HK-2 (cell line): Measurements from ENCODE around the gene RYR3.

Experiments used
- DNase-seq: peaks from one replicate; pipeline ENCODE4 v3.0.0-alpha.2; 2018; ENCODE audit not compliant: unreplicated experiment

RYR3 gene

DNA sequence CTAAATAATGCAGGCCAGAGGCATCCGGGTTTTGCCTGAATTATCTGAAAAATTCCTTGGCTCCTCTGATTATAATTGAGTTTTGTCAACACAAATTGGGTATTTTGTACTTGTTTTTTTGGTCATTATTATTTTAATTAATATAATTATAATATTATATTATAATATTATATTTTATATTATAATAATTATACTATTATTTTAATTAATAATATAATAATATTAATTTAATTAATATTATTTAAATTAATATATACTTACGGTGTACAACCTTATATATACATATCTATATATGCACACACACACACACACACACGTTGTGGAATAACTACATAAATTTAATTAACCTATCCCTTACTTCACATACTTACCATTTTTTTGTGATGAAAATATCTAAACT, 73.5 kb downstream of the RYR3 start:
- no peak for DNase-seq

DNA sequence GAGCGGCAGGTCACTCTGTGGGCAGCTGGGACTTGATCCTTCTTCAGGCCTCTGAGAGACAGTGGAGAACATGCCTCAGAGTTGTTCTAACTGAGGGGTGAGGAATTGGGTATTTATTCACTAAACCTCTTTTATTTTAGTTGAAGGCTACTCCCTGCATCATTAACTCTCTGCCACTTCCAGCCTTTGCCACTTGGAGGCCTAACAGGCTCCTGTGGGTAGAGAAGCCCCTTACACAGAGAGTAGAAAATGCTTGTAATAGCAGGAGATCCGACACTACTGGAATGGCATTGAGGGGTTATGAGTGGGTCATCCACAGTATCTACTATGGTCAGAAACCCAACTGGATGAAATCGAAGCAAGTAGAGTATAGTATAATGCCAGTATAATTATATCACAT, 81.7 kb downstream of the RYR3 start:
- DNase-seq: no peak

DNA sequence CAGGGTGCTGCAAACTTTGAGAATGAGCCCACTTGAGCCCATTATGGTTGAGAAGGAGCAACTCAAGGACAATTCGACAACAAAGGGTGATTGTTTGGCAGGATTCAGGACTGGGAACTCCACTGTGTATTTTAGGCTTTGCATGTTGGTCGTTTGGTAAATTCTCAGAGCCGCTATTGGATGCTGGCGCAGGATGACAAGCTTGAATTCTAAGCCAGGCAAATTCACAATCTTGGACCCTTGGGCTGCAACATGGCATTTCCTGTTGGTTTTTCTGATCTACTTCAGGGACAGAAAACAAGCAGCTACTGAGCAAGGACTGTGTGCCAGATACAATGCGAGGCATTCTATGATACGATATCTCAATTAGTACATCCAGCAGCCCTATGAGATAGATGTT, 82.8 kb downstream of the RYR3 start:
- DNase-seq: no peak

DNA sequence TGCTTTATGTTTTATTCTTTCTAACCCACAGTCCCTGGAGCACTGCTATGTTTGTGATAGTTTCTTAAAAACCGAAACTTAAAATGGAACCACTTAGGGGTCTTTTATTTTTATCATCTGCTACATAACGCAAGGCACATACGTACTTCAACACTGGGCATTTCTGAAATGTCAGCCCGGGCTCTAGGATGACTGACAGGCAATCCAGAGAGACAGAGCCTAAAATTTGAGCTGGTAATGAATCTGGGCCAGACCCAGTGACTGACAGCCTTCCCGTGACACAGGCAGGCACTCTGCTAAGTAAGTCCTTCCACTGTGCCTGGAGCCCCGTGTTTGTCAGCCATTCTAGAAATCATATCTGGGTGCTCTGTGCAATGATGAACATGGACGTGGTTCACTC, 84.6 kb downstream of the RYR3 start:
- no peak for DNase-seq

DNA sequence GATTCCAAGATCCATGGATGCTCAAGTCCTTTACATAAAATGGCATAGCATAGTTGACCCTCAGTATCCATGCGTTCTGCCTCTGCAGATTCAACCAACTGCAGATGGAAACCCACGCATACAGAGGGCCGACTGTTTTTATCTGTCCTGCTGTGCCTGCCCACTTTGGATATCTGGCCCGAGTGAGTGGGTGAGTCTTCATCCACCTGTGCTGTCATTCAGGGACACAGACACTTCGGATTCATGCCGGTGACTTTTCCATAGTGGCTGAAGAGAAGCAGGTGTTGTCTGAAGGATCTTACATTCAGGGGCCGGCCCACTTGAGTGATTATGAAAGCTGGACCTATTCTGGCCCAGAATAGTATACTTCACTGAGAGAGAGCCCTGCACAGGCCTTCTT, 85.1 kb downstream of the RYR3 start:
- DNase-seq: no peak

DNA sequence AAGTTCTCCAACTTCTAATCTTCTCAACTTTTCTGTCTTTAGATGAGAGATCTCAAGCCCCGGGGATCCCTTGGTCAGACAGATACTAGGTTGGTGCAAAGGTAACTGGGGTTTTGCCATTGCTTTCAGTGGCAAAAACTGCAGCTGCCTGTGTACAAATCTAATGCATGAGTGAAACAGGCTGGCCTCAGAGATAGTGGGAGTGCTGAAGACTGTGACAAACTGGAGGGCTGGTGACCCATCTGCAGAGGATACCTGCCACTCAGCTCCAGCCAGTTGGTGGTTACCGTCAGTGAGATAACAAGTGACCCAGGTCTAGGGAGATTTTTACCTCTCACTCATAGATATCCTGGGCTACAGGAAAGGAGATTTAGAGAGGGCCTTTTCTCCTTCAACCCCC, 85.7 kb downstream of the RYR3 start:
- no peak for DNase-seq

DNA sequence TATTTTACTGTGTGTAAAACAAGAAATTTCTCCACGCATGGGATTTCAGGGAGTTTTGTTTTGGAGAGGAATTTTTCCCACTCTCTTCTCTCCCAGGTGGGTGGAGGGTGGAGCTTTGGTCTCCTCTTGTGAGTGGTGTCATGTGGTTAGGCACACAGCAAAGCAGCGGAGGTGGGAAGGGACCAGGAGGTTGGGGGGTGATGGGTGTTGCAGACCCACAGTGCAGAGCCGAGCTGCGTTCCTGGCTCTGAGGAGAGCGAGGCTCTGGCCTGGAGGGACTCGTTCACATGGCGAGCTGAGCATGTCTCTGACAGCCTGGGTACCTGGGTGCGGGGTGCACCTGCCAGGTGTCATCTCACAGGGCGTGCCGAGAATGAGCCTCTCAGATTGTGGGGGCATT, 87.8 kb downstream of the RYR3 start:
- DNase-seq: no peak

DNA sequence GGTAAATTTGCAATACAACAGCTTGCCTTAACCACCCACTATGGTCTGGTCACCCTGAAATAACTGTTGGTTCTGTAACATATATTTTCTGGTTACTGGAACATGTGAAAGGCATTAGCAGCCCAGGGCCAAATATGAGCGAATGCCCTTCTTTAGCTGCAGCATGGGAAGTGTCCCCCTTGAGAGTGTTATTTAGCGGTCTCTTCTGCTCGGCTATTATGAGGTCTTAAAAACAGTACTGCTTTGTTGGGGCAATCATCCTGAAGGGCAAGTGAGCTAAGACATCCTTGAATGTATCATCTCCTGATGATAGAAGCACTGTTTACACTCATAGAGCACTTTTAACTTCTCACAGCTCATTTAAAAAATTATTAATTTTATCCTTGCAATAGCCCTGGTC, 90.2 kb downstream of the RYR3 start:
- no peak for DNase-seq

DNA sequence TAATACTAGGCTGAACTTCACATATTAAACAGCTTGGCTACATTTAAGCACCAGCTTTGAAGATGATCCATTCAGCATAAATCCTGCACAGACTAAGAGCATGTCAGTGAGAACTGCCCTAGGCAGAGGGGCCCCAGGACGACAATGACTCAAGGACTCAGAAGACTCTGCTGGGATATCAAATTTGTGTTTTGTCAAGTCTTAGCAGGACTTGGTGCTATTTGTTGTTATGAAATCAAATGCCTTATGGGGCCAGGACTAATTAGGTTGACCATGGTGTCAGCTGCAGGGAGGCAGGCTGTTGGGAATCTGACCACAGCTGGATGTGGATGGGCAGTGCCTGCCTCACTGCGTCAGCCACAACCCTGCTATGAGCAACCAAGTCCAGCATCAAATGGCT, 91.8 kb downstream of the RYR3 start:
- DNase-seq: no peak

DNA sequence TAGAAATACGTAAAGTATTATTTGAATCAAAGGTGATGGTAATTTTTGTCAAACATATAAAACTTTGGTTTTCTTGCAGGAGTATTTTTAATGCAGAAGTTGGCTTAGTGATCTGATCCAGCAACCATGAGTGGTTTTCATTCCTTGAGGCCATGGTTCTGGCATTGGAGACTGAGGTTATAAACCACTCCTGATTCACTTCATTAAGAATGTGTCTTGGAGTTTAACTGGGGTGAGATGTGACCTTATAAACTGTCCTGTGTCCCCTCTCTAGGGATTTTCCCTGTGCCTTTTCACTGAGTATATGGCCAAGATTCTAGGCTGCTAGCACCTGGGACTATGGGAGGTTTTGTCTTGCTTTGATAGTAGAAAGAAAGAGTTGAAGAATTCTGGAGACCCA, 94.3 kb downstream of the RYR3 start:
- no peak for DNase-seq

DNA sequence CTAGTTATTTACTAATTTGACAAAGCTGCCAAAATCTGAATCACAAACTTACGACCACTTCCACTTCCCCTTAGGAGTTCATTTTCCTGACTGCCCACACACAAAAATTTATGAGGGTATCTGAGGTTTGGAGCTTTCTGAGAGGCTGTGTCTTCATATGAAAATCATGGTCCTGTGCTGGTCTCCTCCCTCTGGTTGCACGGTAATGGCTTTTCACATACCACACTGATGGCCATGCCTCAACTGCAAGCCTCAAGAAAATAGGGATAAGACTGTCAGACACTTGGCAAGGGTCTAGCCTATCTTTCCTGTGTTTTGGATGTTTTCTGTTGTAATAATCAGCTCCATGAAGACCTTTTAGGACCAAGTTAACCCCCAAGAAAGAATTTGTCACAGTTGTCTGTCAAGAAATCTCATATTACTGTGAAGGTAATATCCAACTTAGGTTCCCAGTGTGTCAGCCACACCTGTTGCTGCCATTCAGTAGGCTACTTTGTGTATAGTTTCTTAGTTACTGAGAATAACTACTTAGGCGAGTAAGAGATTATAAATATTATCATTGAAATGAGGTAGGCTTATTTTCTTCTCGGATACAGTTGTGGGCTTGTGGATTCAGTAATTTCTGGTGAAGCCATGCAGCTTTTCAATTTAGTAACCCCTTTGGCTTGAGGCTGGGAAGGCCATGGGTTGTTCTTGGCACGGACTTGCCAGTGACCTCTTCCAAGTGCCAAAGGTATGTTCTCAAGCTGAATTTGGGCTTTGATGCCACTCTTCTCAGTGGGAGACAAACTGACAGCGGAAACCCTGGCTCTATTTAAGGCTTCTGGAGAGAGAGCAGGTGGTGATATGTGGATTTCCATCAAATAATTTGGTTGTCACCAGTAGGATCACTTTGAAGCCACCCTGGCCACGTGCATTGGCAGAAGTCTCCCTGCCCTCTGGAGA, 101.1 kb downstream of the RYR3 start:
- no peak for DNase-seq

DNA sequence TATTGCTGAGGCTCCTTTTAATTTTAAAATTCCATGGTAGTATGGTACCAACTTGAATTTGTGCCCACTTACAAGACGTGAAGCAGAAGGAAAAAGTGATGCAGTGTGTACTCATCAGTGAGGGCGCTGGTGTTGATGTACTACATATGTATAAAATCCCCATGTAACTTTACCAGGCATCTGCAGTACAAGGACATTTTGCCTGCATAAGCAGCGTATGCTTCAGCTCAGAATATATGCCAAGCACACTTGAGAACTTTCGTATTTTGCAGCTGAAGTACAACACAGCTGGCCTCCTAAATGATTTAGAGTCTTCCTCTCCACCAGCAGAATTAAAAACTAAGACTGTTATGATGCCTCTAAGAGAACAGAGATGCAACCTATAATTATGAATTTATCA, 108.9 kb downstream of the RYR3 start:
- DNase-seq: no peak

DNA sequence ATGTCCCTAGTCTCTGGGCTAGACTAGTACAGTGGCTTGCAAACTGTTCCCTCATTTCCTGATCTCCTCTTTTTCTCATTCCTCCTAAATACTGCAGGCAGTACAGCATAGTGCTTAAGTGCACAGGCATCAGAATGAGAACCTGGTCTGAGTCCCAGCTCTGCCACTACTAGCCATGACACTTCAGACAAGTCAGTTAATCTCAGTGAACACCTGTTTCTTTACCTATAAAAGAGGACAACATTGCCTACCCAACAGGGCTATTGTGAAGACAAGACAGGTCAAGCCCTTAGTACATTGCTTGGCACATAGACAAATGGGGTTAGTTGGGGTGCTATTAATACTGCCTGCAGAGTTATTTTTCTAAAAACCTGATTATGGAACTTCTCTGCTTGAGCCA, 113.3 kb downstream of the RYR3 start:
- DNase-seq: no peak

DNA sequence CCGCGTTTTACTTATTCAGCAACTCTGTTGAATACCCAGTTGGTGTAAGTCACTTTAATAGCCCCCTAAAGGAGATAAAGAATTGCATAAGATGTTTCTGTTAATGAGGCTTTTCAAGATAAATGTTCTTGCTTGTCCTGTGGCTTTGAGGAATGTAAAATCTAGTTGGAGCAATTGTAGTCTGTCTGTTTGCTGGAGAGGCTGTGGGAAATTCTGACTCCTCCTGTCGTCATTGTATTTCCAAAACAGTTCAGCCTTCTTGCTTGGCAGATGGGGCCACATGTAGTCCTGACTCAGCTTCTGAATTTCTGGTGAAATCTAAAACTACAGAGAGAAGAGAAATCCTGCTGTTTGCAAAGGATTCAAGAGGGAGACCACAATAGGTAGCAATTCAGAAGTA, 114.4 kb downstream of the RYR3 start:
- DNase-seq: no peak

DNA sequence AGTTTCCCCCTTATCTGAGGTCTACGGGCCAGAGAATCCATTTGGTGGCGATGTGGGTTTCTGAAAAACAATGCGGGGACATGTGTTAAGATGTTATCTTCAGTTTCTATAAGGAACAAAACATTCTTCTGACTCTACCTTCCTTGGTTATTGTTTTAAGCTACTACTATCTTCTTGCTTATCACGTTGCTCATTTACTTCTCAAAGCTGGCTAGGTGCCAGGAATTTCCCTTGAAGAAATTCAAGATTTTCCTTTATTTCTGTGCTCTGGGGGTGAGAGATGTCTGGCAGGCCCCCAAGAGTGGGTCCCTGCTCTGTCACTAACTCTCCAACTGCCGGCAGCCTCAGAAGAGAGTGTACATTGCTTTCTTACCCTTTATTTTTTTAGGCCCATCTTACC, 119.8 kb downstream of the RYR3 start:
- DNase-seq: no peak

DNA sequence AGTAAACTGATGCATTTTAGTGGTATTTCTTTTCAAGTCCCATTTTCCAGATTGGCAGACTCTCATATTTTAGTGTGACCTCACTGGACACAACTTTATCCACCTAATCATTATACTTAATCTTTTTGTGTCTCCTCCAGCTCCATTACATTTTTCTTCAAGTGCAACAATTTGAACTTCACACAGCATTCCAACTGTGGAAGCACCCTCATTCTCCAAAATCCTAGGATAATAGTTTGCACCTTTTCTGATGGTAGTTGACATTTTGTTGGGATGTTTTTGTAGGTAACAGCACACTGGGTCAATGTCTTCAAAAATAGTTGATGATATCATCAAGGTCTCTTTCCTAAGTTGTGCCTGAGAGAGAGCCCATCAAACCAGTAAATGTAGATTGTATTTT, 123.1 kb downstream of the RYR3 start:
- DNase-seq: no peak

DNA sequence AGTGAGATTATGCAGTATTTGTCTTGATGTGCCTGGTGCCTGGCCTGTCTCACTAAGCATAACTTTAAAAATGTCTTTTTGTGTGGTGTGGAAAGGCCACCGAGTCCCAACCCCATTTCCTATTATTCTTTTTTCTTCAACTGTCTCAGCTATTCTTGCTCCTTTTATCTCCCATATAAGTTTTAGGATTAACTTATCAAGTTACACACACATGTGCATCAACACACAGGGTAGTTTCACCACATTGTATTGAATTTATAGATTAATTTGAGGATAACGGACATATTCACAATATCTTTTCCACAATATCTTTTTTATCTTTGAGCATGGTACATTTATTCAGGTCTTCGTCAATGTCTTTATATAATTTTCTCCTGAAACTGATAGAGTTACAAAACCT, 127.6 kb downstream of the RYR3 start:
- no peak for DNase-seq

DNA sequence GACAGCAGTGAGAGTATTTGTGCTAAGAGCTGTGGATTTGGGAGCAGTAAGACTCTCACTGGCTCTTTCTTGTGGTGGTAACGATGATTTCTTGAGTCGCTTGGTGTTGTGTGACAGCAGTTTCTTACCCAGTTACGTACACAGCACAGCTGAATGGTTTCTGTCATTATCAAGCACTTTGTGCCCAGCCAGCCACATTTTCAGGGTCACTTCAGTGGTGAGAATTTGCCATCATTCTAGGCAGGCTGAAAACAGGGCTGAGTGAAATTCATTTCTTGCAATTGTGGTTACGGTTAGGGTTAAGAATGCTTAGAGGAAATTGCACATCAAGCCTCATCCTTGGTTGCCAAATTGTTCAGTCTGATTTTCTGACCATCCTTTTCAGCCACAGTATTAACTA, 130.1 kb downstream of the RYR3 start:
- no peak for DNase-seq

DNA sequence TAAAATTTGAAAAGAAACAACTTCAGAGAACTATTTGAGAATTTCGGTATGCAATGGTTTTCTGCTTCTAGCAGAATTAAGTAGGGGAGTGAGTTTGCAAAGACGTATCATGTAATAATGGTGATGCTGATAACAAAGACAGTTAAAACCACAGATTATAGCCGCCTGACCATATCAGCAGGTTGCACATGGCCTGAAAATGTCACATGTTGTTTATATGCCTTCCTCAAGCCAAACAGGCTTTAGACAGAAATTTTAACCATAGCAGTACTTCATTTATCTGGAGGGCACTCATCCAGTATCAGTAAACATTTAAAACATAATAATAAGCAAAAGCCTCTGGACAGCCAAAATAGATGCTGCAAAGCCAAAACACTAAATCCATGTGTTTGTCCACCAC, 131.7 kb downstream of the RYR3 start:
- DNase-seq: no peak

DNA sequence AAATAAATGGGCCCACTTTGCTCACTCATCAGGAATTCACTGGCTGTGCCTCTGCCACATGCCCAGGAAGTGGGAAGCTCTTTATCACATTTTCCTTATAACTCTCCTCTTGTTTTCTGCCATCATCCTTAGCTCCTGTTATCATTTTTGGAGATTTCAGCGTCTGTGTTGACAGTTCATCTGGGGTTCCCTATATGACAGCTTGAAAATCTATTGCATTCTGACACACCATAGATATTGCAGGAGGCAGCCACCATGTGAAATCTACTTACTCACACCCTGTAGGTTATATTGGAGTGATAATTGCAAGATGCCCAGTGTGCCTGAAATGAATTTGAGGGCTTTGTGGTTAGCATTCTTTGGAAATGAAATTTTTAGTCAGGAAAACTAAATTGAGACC, 132.9 kb downstream of the RYR3 start:
- no peak for DNase-seq

DNA sequence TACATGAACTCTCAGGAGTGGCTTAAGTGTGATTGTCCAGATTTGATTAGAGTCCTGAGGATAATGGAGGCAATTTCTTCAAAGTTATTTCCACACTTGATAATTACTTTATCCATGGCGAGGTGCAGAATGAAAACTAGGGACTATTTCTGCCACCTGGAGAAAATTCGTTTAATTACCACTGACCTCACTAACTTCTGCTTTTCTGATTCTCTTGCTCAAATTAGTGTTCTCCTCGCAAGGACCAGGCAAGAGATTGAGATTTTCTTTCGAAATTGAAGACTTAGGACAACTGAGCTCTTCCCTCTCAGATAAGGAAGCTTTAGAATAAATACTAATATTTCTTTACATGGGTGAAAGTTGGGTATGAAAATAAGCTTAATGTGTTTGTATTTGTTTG, 135.2 kb downstream of the RYR3 start:
- no peak for DNase-seq

DNA sequence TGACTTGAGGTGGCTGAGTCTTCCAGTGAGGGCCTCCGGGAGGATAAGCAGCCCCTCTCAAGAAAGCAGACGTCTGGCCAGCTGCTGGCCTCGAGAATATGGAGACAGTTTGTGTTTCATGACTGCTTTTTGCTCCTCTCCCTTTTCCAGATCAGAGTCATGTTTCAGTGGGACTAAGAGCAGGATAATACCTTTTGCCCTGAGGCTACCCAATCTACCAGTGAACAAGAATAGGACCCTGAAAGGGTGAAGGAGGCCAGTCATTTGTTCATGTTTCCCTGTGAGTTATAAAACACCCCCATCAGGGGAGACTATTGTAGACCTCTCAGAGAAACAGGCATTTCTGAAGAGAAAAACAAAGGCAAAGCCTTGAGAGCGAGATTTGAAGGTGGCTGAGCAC, 137.4 kb downstream of the RYR3 start:
- no peak for DNase-seq

DNA sequence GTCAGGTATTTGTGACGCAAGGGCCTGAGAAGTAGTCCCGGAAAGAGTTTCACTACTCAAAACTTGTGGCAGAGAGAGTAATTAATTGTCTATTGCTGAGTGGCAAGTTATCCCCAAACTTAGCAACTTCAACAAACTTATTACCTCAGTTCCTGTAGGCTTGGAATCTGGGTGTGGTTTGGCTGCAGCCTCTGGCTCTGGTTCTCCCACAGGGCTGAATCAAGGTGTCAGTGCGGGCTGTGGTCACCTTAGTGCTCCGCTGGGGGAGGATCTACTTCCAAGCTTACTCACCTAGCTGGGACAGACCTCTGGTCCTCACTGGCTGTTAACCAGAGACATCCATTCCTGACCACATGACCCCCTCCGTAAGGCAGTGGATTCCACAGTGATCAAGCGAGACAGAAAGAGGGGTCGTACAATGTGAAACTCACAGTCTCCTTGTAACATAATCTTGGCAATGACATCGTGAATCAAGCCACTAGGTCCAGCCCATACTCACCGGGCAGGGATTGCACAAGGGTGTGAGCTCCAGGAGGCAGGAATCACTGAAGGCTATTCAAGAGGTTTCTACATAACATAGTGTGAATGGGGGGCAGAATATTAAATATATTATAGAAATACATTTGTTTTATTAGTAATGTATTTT, 138.3 kb downstream of the RYR3 start:
- peak; percentile 69 for DNase-seq

DNA sequence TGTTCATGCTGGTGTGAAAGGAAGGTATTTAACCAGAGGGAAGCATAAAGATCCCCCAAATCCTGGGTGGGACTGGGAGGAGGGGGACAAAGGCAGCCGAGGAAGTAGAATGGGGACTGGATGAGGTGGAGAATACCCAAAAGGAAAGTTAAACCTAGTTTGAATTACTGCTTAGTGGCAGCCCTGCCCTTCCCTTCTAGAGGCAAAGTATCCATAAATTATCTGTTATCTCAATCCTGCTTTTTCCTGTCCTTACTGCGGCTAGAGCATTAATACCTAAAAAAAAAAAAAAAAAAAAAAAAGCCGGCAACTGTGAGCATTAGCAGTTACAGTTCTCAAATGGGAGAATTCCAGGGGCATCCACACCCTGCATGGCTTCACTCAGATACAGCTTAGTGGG, 139.0 kb downstream of the RYR3 start:
- no peak for DNase-seq
